NCI-H69 (cell line): ENCODE data around the gene DPYD.

Experiments
- DNase-seq: peaks from one replicate; lab custom pipeline; 2025; lab: John Stamatoyannopoulos, UW

Gene DPYD

GRCh38 chr1:97044159-97044760 is 876.6 kb downstream of the DPYD start:
- DNase-seq: no peak

DNA sequence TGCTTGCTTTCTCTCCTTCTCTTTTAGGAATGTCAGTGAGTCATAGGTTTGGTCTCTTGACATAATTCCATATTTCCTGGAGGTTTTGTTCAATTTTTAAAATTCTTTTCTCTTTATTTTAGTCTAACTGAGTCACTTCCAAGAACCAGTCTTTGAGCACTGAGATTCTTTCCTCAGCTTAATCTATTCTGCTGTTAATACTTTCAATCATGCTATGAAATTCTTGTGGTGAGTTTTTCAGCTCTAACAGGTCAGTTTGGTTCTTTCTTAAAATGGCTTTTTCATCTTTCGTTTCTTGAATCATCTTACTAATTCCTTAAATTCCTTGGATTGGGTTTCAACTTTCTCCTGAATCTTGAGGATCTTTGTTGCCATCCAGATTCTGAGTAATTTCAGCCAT is 878.3 kb downstream of the DPYD start:
- DNase-seq: no peak

GRCh38 chr1:97041026-97041425 is 879.8 kb downstream of the DPYD start:
- DNase-seq: no peak

- no peak for DNase-seq
These were observed 882.4 kb downstream of the DPYD start for GRCh38 chr1:97038410-97038809.

DNA sequence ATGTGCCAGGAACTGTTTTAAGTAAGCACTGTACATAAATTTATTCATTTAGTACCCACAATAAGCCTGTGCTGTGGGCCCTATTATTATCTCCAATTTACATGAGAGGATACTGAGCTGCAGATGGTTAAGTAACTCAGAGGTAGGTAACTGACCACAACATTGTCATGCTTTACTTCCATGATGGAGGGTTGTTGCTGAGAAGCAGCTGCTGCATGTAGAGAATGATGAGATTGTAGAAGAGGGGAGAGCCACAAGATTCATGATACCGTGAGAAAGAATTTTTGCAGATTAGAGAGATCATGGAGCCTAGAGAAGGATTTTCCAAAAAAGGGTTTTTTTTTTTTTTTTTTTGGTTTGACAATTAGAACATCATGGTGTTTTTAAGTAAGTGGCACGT is 886.2 kb downstream of the DPYD start:
- DNase-seq: peak; percentile 17

DNA sequence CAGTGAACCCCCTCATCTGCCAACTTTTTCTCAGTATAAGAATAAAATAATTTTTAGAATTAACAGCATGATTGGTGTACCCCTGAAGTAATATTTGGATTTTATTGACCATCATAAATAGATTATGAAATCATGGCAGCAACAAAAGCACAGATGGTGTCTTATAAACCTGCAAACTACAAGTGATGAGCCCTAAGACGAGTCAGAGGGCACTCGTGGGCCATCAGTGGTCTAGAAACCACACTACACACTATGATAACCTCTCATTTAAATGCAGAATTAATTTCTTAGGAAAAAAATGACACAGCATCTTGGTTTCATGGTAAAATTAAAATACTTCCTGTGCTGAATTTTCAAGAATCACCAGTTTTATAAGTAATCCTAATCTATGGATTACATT is 886.9 kb downstream of the DPYD start:
- DNase-seq: no peak
